LNCAP (cell line): ENCODE data around the gene GIPC1.

Experiments used
- CTCF ChIP-seq: fragments of 450-650 bp; IDR thresholded peaks from 2 replicates; pipeline ENCODE4 v1.5.1; 2017; ENCODE audit warnings: mild to moderate bottlenecking

Gene GIPC1

GRCh38 chr19:14525729-14526128 is 29.8 kb upstream of the GIPC1 start:
- no peak for TF ChIP-seq CTCF

GRCh38 chr19:14520543-14520942 is 24.6 kb upstream of the GIPC1 start:
- no peak for TF ChIP-seq CTCF

- no peak for TF ChIP-seq CTCF
Measured at GRCh38 chr19:14519860-14520407, 24.0 kb upstream of the GIPC1 start.

GRCh38 chr19:14519245-14519859 is 23.4 kb upstream of the GIPC1 start:
- TF ChIP-seq CTCF = no peak

- TF ChIP-seq CTCF = no peak
Measured at GRCh38 chr19:14517840-14518505, 22.0 kb upstream of the GIPC1 start, which contains the start of gene DNAJB1. Gene DNAJB1 (minus strand): TSS chr19:14518397. CDS start chr19:14518349, 48 bp downstream.

- no peak for TF ChIP-seq CTCF
Measured at GRCh38 chr19:14517446-14517839, 21.5 kb upstream of the GIPC1 start.

- no peak for TF ChIP-seq CTCF
Measured at GRCh38 chr19:14516746-14517438, 21.0 kb upstream of the GIPC1 start.
